ENCODE measurements around the gene SLC45A3. TPM values are rescaled to one million over a fixed set of nuclear protein-coding genes. Genes with fewer than 3 reads are reported as not detected.

The SLC45A3 gene
- total RNA-seq, 2 donors from 2014 or later = 2.6 to 2.7 TPM

DNA sequence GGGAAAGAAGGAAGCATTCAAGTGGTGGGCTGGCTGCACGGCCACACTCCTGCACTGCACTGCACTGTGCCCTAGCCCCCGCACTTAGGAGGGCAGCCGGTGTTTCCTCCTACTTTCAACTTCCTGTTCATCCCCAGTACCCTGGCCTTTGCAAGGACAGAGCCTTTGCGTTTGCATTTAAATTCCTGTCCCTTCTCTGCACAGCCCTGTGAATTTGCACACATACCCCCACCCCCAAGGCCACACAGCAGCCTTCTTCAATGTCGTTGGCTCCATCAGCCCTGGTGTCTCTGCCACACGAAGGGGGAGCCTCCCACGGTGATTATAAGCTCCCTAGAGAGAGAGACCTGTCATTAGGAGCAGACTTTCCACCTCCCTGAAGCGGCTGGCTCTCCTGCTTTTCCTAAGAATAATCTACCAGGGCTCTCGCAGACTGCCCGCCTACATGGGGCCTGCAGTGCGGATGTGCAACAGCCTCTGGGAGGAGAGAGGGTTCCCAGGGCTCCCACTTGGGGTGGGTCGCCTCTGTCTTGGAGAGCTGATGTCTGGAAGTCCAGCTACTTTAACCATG, 13.2 kb upstream of the SLC45A3 start:
- no peak overlapping the region for H3K27ac ChIP-seq
- TF ChIP-seq CTCF (IDR thresholded peaks at IDR 0.05) = no peak
- H3K36me3 ChIP-seq = no peaks in the 10 kb centered on the region
- H3K4me1 ChIP-seq = no peaks in the 10 kb centered on the region
- H3K27me3 ChIP-seq = no peaks in the 10 kb centered on the region
- DNase-seq (ENCODE audit: low spot score) = no peak
- no peaks in the 10 kb centered on the region for H3K9me3 ChIP-seq
- no peak overlapping the region for H3K4me3 ChIP-seq

- Histone ChIP-seq H3K36me3 (no peaks in the 10 kb centered on the region), H3K27me3 (no peaks in the 10 kb centered on the region), H3K27ac (no peak overlapping the region), H3K4me1 (no peaks in the 10 kb centered on the region), H3K9me3 (no peaks in the 10 kb centered on the region), H3K4me3 (no peak overlapping the region)
- no peak for DNase-seq (ENCODE audit: low spot score)
- TF ChIP-seq CTCF (IDR thresholded peaks at IDR 0.05) = no peak
Measured at GRCh38 chr1:205692423-205692822, 12.1 kb upstream of the SLC45A3 start.

DNA sequence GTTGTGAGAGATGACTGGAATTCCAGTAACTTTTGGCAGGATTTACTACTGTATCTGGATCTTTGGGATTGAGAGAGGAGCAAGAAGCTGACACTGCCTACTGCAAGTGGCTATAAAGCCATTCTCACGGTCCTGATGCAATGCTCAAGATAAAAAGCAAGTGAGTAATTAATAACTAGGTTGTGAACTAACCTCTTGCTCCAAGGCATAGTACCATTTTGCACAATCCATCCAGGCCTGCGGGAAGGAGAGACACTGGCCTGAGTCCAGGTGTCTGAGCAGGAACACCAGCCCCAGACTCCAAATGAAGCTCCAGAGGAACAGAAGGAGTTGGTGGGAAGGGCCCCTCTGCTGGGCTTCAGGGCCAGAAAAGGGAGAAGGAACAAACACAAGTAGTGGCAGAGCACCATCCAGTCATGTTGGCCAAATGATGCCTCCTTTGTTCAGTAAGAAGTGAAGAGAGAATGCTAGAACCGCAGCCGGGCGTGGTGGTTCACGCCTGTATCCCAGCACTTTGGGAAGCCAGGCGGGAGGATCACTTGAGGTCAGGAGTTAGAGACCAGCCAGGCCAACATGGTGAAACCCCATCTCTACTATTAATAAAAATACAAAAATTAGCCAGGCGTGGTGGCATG, 9.9 kb upstream of the SLC45A3 start:
- Histone ChIP-seq H3K27me3 (no peaks in the 10 kb centered on the region), H3K4me3 (no peak overlapping the region), H3K4me1 (no peaks in the 10 kb centered on the region), H3K27ac (no peak overlapping the region), H3K9me3 (no peaks in the 10 kb centered on the region), H3K36me3 (no peaks in the 10 kb centered on the region)
- TF ChIP-seq CTCF (IDR thresholded peaks at IDR 0.05) = no peak
- DNase-seq (ENCODE audit: low spot score) = no peak

DNA sequence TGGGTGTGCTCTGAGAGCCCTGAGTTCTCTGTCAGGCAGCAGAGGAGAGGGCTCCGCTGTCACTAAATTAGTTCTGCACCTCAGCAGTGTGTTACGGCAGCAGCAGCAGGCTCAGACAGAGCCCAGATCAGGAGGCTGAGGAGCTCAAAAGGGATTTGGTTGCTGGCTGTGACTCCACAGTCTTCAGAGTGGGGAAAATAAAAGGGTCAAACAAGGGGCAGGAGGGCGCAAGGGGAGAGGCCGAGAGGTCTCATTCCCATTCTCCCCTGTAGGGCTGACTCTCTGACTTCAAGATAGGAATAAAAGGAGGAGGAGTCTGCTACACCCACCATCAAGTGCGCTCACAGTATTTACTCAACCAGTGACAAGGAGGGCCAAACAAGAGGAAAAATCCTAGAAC, 9.2 kb upstream of the SLC45A3 start:
- Histone ChIP-seq H3K4me1 (no peaks in the 10 kb centered on the region), H3K27me3 (no peaks in the 10 kb centered on the region), H3K9me3 (no peaks in the 10 kb centered on the region), H3K4me3 (no peak overlapping the region), H3K36me3 (no peaks in the 10 kb centered on the region), H3K27ac (no peak overlapping the region)
- no peak for TF ChIP-seq CTCF (IDR thresholded peaks at IDR 0.05)
- DNase-seq (ENCODE audit: low spot score) = no peak

- no peaks in the 10 kb centered on the region for H3K9me3 ChIP-seq
- H3K36me3 ChIP-seq = no peaks in the 10 kb centered on the region
- DNase-seq (ENCODE audit: low spot score) = no peak
- H3K27ac ChIP-seq = no peak overlapping the region
- H3K4me3 ChIP-seq = no peak overlapping the region
- no peak for TF ChIP-seq CTCF (IDR thresholded peaks at IDR 0.05)
- no peaks in the 10 kb centered on the region for H3K4me1 ChIP-seq
- H3K27me3 ChIP-seq = no peaks in the 10 kb centered on the region
Measured at GRCh38 chr1:205688171-205689080, 8.1 kb upstream of the SLC45A3 start.
